Fibroblast of the aortic adventitia (primary cell): ENCODE measurements around the gene CPED1. TPM values are rescaled to one million over a fixed set of nuclear protein-coding genes. Genes with fewer than 3 reads are reported as not detected.
"Not testable (repeated sequence)": the region's sequence is repeated elsewhere in the genome, so short reads cannot be mapped to it uniquely, and the experiment has no call there.

Experiments
- DNase-seq: peaks from one replicate; pipeline ENCODE4 v3.0.0-alpha.2; 2010; ENCODE audit warnings: low read depth
- H3K4me3 ChIP-seq: 2 replicates; pipeline ENCODE4 v1.5.1; 2011; ENCODE audit warnings: low read depth, mild to moderate bottlenecking, control low read depth, low read length, moderate library complexity
- total RNA-seq: library from RNA; depleted of rRNA; stranded (reverse); fragments of >200 nt; gene quantifications from 2 replicates; pipeline ENCODE4 v1.2.3, GENCODE V29; 2012; ENCODE audit warnings: low replicate concordance
- TF ChIP-seq, protein P1 (sequence below): IDR thresholded peaks from 2 replicates; pipeline ENCODE4 v1.5.1; 2011; ENCODE audit warnings: mild to moderate bottlenecking, low read length, control low read depth, inconsistent platforms; ENCODE audit not compliant: insufficient read depth

Gene CPED1
- total RNA-seq, 1 donor: 119 TPM

DNA sequence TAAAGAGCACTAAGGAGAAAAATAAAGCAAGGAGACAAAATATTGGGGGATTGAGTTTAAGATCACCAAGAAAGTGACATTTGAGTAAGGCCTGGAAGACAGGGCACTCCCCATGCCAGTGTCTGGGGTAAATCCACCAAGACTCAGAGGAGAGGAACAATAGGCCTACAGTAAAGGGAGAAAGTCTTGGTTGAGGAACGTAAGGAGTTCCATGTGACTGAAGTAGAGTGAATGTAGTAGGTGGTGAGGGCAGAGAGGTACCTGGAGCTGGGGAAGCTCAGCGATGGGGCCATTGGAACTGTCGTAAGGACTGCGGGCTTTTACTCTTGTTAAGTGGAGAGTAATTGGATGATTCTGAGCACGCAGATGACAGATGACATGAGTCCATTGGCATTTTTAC, 69.4 kb downstream of the CPED1 start:
- TF ChIP-seq, protein P1, sequence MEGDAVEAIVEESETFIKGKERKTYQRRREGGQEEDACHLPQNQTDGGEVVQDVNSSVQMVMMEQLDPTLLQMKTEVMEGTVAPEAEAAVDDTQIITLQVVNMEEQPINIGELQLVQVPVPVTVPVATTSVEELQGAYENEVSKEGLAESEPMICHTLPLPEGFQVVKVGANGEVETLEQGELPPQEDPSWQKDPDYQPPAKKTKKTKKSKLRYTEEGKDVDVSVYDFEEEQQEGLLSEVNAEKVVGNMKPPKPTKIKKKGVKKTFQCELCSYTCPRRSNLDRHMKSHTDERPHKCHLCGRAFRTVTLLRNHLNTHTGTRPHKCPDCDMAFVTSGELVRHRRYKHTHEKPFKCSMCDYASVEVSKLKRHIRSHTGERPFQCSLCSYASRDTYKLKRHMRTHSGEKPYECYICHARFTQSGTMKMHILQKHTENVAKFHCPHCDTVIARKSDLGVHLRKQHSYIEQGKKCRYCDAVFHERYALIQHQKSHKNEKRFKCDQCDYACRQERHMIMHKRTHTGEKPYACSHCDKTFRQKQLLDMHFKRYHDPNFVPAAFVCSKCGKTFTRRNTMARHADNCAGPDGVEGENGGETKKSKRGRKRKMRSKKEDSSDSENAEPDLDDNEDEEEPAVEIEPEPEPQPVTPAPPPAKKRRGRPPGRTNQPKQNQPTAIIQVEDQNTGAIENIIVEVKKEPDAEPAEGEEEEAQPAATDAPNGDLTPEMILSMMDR: no peak
- no peak overlapping the region for H3K4me3 ChIP-seq
- DNase-seq: no peak

DNA sequence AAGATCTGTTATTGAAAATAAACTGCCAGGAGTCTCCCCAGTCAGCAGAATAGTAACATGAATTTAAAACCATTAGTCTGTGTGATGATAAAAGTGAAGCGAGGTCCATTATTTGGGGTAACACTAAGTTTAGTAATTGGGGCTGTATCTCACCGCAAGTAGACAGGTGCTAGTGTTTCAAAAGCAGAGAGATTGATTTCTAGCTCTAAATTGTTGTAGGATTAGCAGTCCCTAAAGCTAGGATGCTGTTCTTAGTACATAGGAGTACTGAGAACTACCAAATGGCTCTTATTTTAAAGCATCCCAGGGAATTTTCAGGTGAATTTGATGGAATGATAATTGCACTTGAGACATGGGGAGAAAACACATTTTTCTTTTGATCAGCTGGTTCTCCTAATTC, 70.5 kb downstream of the CPED1 start:
- TF ChIP-seq, protein P1: no peak
- no peak for DNase-seq
- no peak overlapping the region for H3K4me3 ChIP-seq

DNA sequence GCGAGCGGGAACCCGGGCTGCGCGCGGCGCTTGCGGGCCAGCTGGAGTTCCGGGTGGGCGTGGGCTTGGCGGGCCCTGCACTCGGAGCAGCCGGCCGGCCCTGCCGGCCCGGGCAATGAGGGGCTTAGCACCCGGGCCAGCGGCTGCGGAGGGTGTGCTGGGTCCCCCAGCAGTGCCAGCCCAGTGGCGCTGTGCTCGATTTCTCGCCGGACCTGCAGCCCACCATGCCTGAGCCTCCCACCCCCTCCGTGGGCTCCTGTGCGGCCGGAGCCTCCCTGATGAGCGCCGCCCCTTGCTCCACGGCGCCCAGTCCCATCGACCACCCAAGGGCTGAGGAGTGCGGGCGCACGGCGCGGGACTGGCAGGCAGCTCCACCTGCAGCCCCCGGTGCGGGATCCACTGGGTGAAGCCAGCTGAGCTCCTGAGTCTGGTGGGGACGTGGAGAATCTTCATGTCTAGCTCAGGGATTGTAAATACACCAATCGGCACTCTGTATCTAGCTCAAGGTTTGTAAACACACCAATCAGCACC, 71.5 kb downstream of the CPED1 start:
- not testable (repeated sequence) for DNase-seq, H3K4me3 ChIP-seq

DNA sequence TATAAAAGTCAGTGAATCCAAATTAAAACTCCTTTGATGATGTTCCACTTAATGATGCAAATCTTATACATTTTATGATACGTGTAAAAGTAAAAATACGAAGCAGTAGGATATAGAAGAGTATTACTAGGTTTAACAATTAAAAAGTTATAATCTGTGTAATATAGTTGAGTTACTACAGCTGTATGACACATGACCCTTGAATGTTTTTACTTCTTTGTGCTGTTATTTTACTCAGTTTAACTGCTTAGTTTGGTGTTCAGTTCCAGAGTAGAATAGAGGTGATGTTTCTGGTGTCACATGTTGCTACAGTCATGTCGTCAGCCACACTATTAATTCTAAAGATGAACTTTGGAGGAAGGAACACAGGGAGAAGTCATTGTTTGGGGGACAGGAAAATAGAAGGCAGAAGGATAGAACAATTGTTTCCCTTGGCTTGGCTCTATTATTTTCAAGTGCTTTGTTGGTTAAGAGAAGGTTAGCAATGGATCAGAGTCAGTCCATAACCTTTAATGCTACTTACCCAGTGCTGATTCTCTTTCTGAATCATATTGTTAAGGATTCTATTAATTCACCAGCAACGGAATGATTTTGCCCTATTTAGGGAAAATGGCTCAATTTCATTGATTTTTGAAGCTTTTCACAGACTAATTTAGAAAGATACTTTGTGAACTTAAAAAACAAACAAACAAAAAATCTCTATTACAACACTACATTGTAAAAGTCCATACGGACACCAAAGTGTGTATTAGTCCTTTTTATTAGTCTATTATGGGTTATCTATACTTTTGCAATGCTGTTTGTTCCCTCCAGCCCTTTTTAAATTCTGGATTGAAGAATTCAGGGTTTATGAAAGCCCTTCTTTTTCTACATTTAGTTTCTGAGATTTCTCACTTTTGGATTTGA, 73.4 kb downstream of the CPED1 start:
- TF ChIP-seq, protein P1: no peak
- no peak for DNase-seq
- no peak overlapping the region for H3K4me3 ChIP-seq

DNA sequence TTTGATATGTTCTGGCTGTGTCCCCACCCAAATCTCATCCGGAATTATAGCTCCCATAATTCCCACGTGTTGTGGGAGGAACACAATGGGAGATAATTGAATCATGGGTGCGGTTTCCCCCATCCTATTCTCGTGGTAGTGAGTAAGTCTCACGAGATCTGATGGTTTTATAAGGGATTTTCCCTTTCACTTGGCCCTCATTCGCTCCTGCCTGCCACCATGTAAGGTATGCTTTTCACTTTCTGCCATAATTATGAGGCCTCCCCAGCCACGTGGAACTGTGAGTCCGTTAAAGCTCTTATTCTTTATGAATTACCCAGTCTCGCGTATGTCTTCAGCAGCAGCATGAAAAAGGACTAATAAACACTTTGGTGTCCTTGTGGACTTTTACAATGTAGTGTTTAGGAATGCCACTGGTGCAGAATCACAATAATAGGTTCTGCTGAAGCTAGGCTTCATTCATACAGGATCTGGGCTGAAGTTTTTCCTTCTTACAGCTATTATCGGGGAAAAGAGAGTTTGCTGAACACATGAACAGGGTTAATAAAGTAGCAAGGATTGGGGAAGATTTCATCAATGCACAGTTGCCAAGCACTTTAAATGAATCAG, 74.3 kb downstream of the CPED1 start:
- H3K4me3 ChIP-seq: no peak overlapping the region
- no peak for DNase-seq
- TF ChIP-seq, protein P1: no peak

DNA sequence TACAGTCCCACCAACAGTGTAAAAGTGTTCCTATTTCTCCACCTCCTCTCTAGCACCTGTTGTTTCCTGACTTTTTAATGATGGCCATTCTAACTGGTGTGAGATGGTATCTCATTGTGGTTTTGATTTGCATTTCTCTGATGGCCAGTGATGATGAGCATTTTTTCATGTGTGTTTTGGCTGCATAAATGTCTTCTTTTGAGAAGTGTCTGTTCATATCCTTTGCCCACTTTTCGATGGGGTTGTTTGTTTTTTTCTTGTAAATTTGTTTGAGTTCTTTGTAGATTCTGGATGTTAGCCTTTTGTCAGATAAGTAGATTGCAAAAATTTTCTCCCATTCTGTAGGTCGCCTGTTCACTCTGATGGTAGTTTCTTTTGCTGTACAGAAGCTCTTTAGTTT, 79.2 kb downstream of the CPED1 start:
- DNase-seq, H3K4me3 ChIP-seq: not testable (repeated sequence)

DNA sequence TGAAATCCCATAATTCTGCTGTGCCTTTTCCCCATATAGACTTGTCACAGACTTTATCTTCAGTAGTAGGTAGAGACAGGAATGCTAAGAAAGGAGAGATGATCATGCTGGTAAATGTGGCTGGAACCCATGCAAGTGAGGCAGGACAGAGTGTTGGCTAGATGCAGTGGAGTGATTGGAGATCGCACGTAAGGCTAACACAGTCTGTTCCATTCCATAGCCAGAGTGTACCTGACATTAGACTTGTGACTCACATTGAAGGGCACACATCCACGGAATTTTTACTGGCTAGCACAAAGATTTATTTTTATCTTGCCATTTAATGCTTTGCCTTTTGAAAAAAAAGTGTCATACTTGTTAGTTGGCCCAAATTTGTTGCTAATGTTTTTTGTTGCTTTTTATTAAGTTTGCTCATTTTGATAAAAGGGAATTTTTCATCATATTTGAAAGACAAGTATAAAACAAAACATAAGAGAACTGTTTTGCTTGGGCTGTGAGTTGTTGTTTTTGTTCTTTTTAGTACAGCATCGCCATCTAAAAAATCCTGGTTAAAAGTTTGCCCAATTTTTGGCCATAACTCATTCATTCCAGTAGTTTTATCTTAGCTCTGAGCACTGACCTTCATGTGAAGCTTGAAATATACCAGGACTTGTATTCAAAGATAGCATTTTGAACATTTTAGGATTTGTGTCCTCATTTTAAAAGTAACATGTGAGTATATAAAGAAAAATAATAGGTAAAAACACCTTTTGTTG, 81.0 kb downstream of the CPED1 start:
- TF ChIP-seq, protein P1: no peak
- peak; percentile 75 for DNase-seq
- no peak overlapping the region for H3K4me3 ChIP-seq
